ENCODE data around the gene NELL1. TPM values are rescaled to one million over a fixed set of nuclear protein-coding genes. Genes with fewer than 3 reads are reported as not detected.

NELL1 gene
- polyA plus RNA-seq, 1 of the 3 experiments (the other 2 are of a cell fraction), result not detected

- no peak for TF ChIP-seq CTCF (IDR thresholded peaks at IDR 0.05)
- TF ChIP-seq FOSL2 (IDR thresholded peaks at IDR 0.05; ENCODE audit: borderline replicate concordance, low read depth), result no peak
- no peak for TF ChIP-seq SIN3A (IDR thresholded peaks at IDR 0.05; ENCODE audit: borderline replicate concordance, low read depth, low read length)
Observed at GRCh38 chr11:21185959-21186358, 516.6 kb downstream of the NELL1 start (continued).

DNA sequence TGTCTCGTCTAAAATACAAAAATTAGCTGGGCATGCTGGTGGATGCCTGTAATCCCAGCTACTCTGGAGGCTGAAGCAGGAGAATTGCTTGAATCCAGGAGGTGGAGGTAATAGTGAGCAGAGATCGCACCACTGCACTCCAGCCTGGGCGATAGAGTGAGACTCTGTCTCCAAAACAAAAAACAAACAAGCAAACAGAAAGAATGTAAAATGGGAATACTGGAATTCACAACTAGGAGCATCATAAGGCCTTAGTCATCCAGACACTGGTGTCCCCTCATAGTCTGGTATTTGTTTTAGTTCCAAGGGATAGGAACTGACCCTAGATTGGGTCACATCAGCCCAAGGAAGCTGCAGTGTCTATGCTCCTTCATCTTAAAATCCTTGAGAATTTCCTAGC, 520.8 kb downstream of the NELL1 start:
- no peak for DNase-seq
- no peaks in the 10 kb centered on the region for H3K9me3 ChIP-seq

GRCh38 chr11:21195995-21196394, 526.6 kb downstream of the NELL1 start:
- H3K9me2 ChIP-seq, result no peaks in the 10 kb centered on the region
- H3K9ac ChIP-seq, result no peak overlapping the region
- no peaks in the 10 kb centered on the region for H3K9me3 ChIP-seq
- 32% methylated on average over 2 of the region's 2 CpGs for WGBS (ENCODE audit: low lambda C conversion rate)
- no peak overlapping the region for H2AFZ ChIP-seq (ENCODE audit: low read depth)
- peaks cover 0 to 2% of the 10 kb centered on the region in 2 experiments; a peak in 1 of 4 replicates for H3K4me1 ChIP-seq (ENCODE audit: control insufficient read depth in 1 of 2, insufficient read depth in 2 of 2, low read depth in 1 of 2, low read length in 1 of 2)
- H4K20me1 ChIP-seq (ENCODE audit: insufficient read depth), result no peaks in the 10 kb centered on the region
- POLR2A ChIA-PET, result no interaction called here
- H3K36me3 ChIP-seq (replicated peaks in 1 of 2; ENCODE audit: control insufficient read depth in 1 of 2, insufficient read depth in 2 of 2, low read length in 1 of 2), result no peaks in the 10 kb centered on the region
- no peaks in the 10 kb centered on the region for H3F3A ChIP-seq (replicated peaks; ENCODE audit: insufficient read depth)
- no peak overlapping the region for H3K27ac ChIP-seq (ENCODE audit: low read depth in 2 of 2, low read length in 1 of 2)
- H3K4me2 ChIP-seq, result no peak overlapping the region
- no peak overlapping the region for H3K4me3 ChIP-seq (ENCODE audit: low read depth in 2 of 2, low read length in 1 of 2)
- CTCF ChIA-PET, result no interaction called here
- no peaks in the 10 kb centered on the region for H3K27me3 ChIP-seq (ENCODE audit: insufficient read depth)
- no peak for DNase-seq
- no peaks in the 10 kb centered on the region for H3K79me2 ChIP-seq (ENCODE audit: insufficient read depth)
- TF ChIP-seq, protein P1, sequence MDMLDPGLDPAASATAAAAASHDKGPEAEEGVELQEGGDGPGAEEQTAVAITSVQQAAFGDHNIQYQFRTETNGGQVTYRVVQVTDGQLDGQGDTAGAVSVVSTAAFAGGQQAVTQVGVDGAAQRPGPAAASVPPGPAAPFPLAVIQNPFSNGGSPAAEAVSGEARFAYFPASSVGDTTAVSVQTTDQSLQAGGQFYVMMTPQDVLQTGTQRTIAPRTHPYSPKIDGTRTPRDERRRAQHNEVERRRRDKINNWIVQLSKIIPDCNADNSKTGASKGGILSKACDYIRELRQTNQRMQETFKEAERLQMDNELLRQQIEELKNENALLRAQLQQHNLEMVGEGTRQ (IDR thresholded peaks at IDR 0.05; ENCODE audit: borderline replicate concordance, low read depth, low read length), result no peak
- TF ChIP-seq NRF1 (IDR thresholded peaks at IDR 0.05; ENCODE audit: low read depth, low read length) (no peak), TCF12 (IDR thresholded peaks at IDR 0.05) (no peak), MEF2A (IDR thresholded peaks at IDR 0.05; ENCODE audit: borderline replicate concordance, low read depth) (no peak), EZH2phosphoT487 (IDR thresholded peaks at IDR 0.05; ENCODE audit: borderline replicate concordance, low read depth) (no peak), CHD2 (IDR thresholded peaks at IDR 0.05; ENCODE audit: low read length, partially characterized antibody) (no peak), SMC3 (IDR thresholded peaks at IDR 0.05; ENCODE audit: low read depth, low read length) (no peak), NFIC (IDR thresholded peaks at IDR 0.05; ENCODE audit: borderline replicate concordance) (no peak), EP300 (IDR thresholded peaks at IDR 0.05; ENCODE audit: borderline replicate concordance in 1 of 2, low read depth in 1 of 2, low read length in 1 of 2) (no peak), CTCF (IDR thresholded peaks at IDR 0.05) (no peak), TEAD4 (IDR thresholded peaks at IDR 0.05; ENCODE audit: borderline replicate concordance, insufficient read depth) (no peak), ELF1 (IDR thresholded peaks at IDR 0.05) (no peak)
- TF ChIP-seq, protein P2, sequence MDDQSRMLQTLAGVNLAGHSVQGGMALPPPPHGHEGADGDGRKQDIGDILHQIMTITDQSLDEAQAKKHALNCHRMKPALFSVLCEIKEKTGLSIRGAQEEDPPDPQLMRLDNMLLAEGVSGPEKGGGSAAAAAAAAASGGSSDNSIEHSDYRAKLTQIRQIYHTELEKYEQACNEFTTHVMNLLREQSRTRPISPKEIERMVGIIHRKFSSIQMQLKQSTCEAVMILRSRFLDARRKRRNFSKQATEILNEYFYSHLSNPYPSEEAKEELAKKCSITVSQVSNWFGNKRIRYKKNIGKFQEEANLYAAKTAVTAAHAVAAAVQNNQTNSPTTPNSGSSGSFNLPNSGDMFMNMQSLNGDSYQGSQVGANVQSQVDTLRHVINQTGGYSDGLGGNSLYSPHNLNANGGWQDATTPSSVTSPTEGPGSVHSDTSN (IDR thresholded peaks at IDR 0.05), result no peak
- TF ChIP-seq, protein P3, sequence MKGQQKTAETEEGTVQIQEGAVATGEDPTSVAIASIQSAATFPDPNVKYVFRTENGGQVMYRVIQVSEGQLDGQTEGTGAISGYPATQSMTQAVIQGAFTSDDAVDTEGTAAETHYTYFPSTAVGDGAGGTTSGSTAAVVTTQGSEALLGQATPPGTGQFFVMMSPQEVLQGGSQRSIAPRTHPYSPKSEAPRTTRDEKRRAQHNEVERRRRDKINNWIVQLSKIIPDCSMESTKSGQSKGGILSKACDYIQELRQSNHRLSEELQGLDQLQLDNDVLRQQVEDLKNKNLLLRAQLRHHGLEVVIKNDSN (IDR thresholded peaks at IDR 0.05; ENCODE audit: borderline replicate concordance, low read depth), result no peak
- TF ChIP-seq, protein P4, sequence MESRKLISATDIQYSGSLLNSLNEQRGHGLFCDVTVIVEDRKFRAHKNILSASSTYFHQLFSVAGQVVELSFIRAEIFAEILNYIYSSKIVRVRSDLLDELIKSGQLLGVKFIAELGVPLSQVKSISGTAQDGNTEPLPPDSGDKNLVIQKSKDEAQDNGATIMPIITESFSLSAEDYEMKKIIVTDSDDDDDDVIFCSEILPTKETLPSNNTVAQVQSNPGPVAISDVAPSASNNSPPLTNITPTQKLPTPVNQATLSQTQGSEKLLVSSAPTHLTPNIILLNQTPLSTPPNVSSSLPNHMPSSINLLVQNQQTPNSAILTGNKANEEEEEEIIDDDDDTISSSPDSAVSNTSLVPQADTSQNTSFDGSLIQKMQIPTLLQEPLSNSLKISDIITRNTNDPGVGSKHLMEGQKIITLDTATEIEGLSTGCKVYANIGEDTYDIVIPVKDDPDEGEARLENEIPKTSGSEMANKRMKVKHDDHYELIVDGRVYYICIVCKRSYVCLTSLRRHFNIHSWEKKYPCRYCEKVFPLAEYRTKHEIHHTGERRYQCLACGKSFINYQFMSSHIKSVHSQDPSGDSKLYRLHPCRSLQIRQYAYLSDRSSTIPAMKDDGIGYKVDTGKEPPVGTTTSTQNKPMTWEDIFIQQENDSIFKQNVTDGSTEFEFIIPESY (IDR thresholded peaks at IDR 0.05; ENCODE audit: borderline replicate concordance, low read depth), result no peak

More for the DNA sequence above, 520.8 kb downstream of the NELL1 start:
- Histone ChIP-seq H2AFZ (ENCODE audit: low read depth) (no peak overlapping the region), H3K4me2 (no peak overlapping the region), H3K79me2 (ENCODE audit: insufficient read depth) (no peaks in the 10 kb centered on the region), H3K4me3 (ENCODE audit: low read depth in 2 of 2, low read length in 1 of 2) (no peak overlapping the region), H3K9ac (no peak overlapping the region), H3K36me3 (replicated peaks in 1 of 2; ENCODE audit: control insufficient read depth in 1 of 2, insufficient read depth in 2 of 2, low read length in 1 of 2) (no peaks in the 10 kb centered on the region), H3K27me3 (ENCODE audit: insufficient read depth) (no peaks in the 10 kb centered on the region), H3K27ac (ENCODE audit: low read depth in 2 of 2, low read length in 1 of 2) (no peak overlapping the region), H4K20me1 (ENCODE audit: insufficient read depth) (no peaks in the 10 kb centered on the region), H3K4me1 (ENCODE audit: control insufficient read depth in 1 of 2, insufficient read depth in 2 of 2, low read depth in 1 of 2, low read length in 1 of 2) (no peaks in the 10 kb centered on the region), H3K9me2 (no peaks in the 10 kb centered on the region), H3F3A (replicated peaks; ENCODE audit: insufficient read depth) (no peaks in the 10 kb centered on the region)
- CTCF ChIA-PET, result no interaction called here
- POLR2A ChIA-PET, result no interaction called here
- TF ChIP-seq RXRA (IDR thresholded peaks at IDR 0.05; ENCODE audit: borderline replicate concordance, low read depth), result no peak
- 38% methylated on average over 3 of the region's 3 CpGs for WGBS (ENCODE audit: low lambda C conversion rate)
